Smooth muscle cell (in vitro differentiated cells): Measurements from ENCODE around the gene THSD4. TPM values are rescaled to one million over a fixed set of nuclear protein-coding genes. Genes with fewer than 3 reads are reported as not detected.

Experiments
- DNase-seq: peaks from one replicate; lab custom pipeline; 2025; ENCODE audit not compliant: unreplicated experiment; lab: John Stamatoyannopoulos, UW
- H2AFZ ChIP-seq: fragments of 200-600 bp; sonication (generic); 2 replicates; pipeline ENCODE4 v1.6.0; 2016; ENCODE audit warnings: antibody characterized with exemption, low read depth, mild to moderate bottlenecking
- H3F3A ChIP-seq: fragments of 200-600 bp; sonication (generic); 2 replicates; pipeline ENCODE4 v1.6.0; 2017; ENCODE audit warnings: antibody characterized with exemption, low read depth
- H3K27ac ChIP-seq: fragments of 200-600 bp; sonication (generic); 2 replicates; pipeline ENCODE4 v1.5.1; 2016; ENCODE audit warnings: low read depth, mild to moderate bottlenecking
- H3K27me3 ChIP-seq: fragments of 200-600 bp; sonication (generic); 2 replicates; pipeline ENCODE4 v1.6.1; 2016; ENCODE audit warnings: low read depth, mild to moderate bottlenecking
- H3K36me3 ChIP-seq: fragments of 200-600 bp; sonication (generic); 2 replicates; pipeline ENCODE4 v1.5.1; 2016; ENCODE audit warnings: low read depth
- H3K4me1 ChIP-seq: fragments of 200-600 bp; sonication (generic); 2 replicates; pipeline ENCODE4 v1.5.1; 2016; ENCODE audit warnings: low read depth
- H3K4me2 ChIP-seq: fragments of 200-600 bp; sonication (generic); 2 replicates; pipeline ENCODE4 v1.6.0; 2016; ENCODE audit warnings: mild to moderate bottlenecking
- H3K4me3 ChIP-seq: fragments of 200-600 bp; sonication (generic); 2 replicates; pipeline ENCODE4 v1.5.1; 2016; ENCODE audit warnings: mild to moderate bottlenecking
- H3K79me2 ChIP-seq: fragments of 200-600 bp; sonication (generic); 2 replicates; pipeline ENCODE4 v1.6.0; 2016; ENCODE audit warnings: low read depth, mild to moderate bottlenecking
- H3K9ac ChIP-seq: fragments of 200-600 bp; sonication (generic); 2 replicates; pipeline ENCODE4 v1.6.0; 2016; ENCODE audit warnings: low read depth
- H3K9me3 ChIP-seq: fragments of 200-600 bp; sonication (generic); replicated peaks from 2 replicates; pipeline ENCODE4 v1.5.1; 2016; ENCODE audit warnings: low read depth
- H4K20me1 ChIP-seq: fragments of 200-600 bp; sonication (generic); 2 replicates; pipeline ENCODE4 v1.6.0; 2016; ENCODE audit warnings: low read depth
- WGBS: methylation state at CpG from one replicate; pipeline ENCODE4 v1.1.7; 2016; ENCODE audit warnings: low lambda C conversion rate; 5-methylcytosine and 5-hydroxymethylcytosine counted together
- polyA plus RNA-seq: library from polyadenylated mRNA; unstranded; fragments of >200 nt; fragmentation: Nextera tagmentation; extraction: Ambion mirVana; gene quantifications from 2 replicates; pipeline ENCODE4 v1.2.1, GENCODE V29; 2016
- total RNA-seq: library from RNA; depleted of rRNA; stranded (reverse); fragments of >200 nt; gene quantifications from 2 replicates; pipeline ENCODE4 v1.2.3, GENCODE V29; 2014
- TF ChIP-seq, protein P1 (sequence below): fragments of 200-600 bp; sonication (generic); IDR thresholded peaks from 2 replicates; pipeline ENCODE4 v1.5.1; 2017; ENCODE audit warnings: borderline replicate concordance, mild to moderate bottlenecking, antibody characterized with exemption; ENCODE audit not compliant: insufficient read depth, poor library complexity, severe bottlenecking

The THSD4 gene
- total and polyA plus RNA-seq, 2 experiments from 2014 or later, result 2.5 to 4.1 TPM

DNA sequence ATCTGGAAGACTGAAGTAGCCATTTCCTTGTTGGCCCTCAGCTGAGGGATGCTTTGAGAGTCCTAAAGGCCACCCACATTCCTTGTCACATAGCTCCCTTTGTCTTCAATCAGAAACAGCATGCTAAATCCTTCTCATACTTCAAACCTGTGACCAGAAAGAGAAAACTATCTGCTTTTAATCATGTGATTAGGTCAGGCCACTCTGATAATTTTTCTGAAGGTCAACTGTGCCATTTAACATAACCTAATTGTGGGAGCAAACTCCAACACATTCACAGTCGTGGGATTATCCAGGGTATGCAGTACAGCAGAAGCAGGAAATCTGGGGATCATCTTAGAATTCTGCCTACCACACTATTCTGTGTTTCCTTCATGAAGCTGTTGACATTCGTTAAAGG is 471.2 kb downstream of the THSD4 start:
- Histone ChIP-seq H3K27ac (no peak overlapping the region), H3K36me3 (no peaks in the 10 kb centered on the region), H3K79me2 (no peaks in the 10 kb centered on the region), H2AFZ (no peak overlapping the region), H3K4me3 (no peak overlapping the region), H3K9me3 (no peaks in the 10 kb centered on the region), H4K20me1 (no peaks in the 10 kb centered on the region), H3K27me3 (no peaks in the 10 kb centered on the region), H3K4me2 (no peak overlapping the region), H3F3A (no peaks in the 10 kb centered on the region), H3K4me1 (no peaks in the 10 kb centered on the region), H3K9ac (no peak overlapping the region)
- no peak for DNase-seq
- TF ChIP-seq, protein P1, sequence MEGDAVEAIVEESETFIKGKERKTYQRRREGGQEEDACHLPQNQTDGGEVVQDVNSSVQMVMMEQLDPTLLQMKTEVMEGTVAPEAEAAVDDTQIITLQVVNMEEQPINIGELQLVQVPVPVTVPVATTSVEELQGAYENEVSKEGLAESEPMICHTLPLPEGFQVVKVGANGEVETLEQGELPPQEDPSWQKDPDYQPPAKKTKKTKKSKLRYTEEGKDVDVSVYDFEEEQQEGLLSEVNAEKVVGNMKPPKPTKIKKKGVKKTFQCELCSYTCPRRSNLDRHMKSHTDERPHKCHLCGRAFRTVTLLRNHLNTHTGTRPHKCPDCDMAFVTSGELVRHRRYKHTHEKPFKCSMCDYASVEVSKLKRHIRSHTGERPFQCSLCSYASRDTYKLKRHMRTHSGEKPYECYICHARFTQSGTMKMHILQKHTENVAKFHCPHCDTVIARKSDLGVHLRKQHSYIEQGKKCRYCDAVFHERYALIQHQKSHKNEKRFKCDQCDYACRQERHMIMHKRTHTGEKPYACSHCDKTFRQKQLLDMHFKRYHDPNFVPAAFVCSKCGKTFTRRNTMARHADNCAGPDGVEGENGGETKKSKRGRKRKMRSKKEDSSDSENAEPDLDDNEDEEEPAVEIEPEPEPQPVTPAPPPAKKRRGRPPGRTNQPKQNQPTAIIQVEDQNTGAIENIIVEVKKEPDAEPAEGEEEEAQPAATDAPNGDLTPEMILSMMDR, result no peak
- WGBS, result 49% methylated on average over 2 of the region's 2 CpGs

DNA sequence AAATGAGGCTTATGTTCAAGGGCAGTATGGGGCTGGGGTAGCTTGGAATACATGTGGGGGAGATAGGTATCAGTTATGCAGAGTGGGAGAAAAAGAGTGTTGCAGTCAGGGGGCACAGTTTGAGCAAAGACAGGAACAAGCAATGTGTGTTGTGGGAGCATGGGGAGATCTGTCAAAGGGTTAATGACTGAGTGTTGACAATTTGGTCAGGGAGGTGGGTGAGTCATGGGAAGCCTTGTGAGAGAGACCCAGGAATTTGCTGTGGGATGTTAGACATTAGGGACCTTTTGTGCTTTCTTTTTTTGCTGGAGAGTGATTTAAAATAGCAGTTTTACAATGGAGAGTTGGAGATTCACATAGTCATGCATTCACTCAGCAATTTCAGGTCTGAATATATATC is 473.5 kb downstream of the THSD4 start:
- H2AFZ ChIP-seq, result no peak overlapping the region
- no peak for DNase-seq

DNA sequence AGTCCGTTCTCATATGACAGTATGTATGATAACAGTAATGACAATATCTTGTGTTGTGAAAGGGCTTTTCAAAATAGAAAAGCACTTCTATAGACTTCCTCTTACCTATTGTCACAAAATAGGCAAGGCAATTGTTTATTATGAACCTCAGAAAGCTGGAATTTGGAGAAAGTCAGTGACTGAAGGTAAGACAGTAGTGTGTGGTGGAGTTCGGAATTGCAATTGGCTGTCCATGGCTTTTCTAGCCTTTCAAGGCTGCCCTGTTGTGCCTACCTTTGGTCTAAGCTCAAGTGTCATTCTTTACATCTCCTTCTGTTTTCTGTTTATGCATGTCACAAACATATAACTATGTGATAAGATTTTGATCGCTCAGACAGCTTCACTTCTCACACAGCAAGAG is 475.8 kb downstream of the THSD4 start:
- Histone ChIP-seq H4K20me1 (no peaks in the 10 kb centered on the region), H3K4me1 (no peaks in the 10 kb centered on the region)

More for the DNA sequence above, 473.5 kb downstream of the THSD4 start:
- H4K20me1 ChIP-seq, result no peaks in the 10 kb centered on the region
- H3K9me3 ChIP-seq, result no peaks in the 10 kb centered on the region
- no peak overlapping the region for H3K4me3 ChIP-seq
- no peak overlapping the region for H3K9ac ChIP-seq
- H3K4me1 ChIP-seq, result no peaks in the 10 kb centered on the region
- H3F3A ChIP-seq, result no peaks in the 10 kb centered on the region
- no peak overlapping the region for H3K4me2 ChIP-seq
- H3K79me2 ChIP-seq, result no peaks in the 10 kb centered on the region
- TF ChIP-seq, protein P1, result no peak
- no peaks in the 10 kb centered on the region for H3K36me3 ChIP-seq
- H3K27me3 ChIP-seq, result no peaks in the 10 kb centered on the region
- no peak overlapping the region for H3K27ac ChIP-seq

DNA sequence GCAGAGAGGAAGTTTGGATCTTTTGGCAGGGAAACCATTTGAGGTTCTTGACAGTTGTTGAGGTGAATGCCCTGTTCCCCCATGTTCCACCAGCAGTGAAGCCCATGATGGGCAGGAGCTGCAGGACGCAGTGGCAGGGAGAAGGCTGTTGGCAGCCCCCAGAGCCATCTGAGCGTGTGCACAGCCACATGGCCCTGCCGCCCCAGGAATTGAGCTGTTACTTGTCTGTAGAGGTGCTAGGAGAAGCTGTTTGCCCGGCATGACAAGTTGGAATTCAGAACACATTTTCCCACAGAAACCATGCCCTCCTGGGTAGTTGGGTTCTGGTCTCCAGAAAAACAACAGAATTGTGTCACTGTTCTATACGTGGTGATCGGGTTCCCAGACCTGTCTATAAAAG is 476.9 kb downstream of the THSD4 start:
- WGBS, result 86% methylated on average over 6 of the region's 6 CpGs
- TF ChIP-seq, protein P1, result no peak
- DNase-seq, result no peak
- Histone ChIP-seq H3K27me3 (no peaks in the 10 kb centered on the region), H4K20me1 (no peaks in the 10 kb centered on the region), H3F3A (no peaks in the 10 kb centered on the region), H3K27ac (no peak overlapping the region), H3K79me2 (no peaks in the 10 kb centered on the region), H3K9me3 (no peaks in the 10 kb centered on the region), H3K36me3 (no peaks in the 10 kb centered on the region), H3K4me2 (no peak overlapping the region), H2AFZ (no peak overlapping the region), H3K4me3 (no peak overlapping the region), H3K9ac (no peak overlapping the region), H3K4me1 (no peaks in the 10 kb centered on the region)

More for the DNA sequence above, 475.8 kb downstream of the THSD4 start:
- 95% methylated on average over 3 of the region's 3 CpGs for WGBS
- no peaks in the 10 kb centered on the region for H3K9me3 ChIP-seq
- no peak overlapping the region for H2AFZ ChIP-seq
- TF ChIP-seq, protein P1, result no peak
- no peaks in the 10 kb centered on the region for H3K36me3 ChIP-seq
- H3K9ac ChIP-seq, result no peak overlapping the region
- H3K79me2 ChIP-seq, result no peaks in the 10 kb centered on the region
- H3K27me3 ChIP-seq, result no peaks in the 10 kb centered on the region
- H3F3A ChIP-seq, result no peaks in the 10 kb centered on the region
- H3K4me2 ChIP-seq, result no peak overlapping the region
- DNase-seq, result no peak
- H3K27ac ChIP-seq, result no peak overlapping the region
- H3K4me3 ChIP-seq, result no peak overlapping the region
